ENCODE data around the gene OR8H1. TPM values are rescaled to one million over a fixed set of nuclear protein-coding genes. Genes with fewer than 3 reads are reported as not detected.

OR8H1 gene
- total RNA-seq, 6 donors from 2014 or later, result not detected

GRCh38 chr11:56251954-56252353, 40.1 kb downstream of the OR8H1 start, which contains the start of gene OR5T3:
Gene OR5T3 (plus strand): TSS chr11:56252254. CDS start chr11:56252254, 0 bp downstream.
- TF ChIP-seq POLR2AphosphoS5 (IDR thresholded peaks at IDR 0.05) (no peak), POLR2A (IDR thresholded peaks at IDR 0.05) (no peak), EP300 (IDR thresholded peaks at IDR 0.05) (no peak)
- TF ChIP-seq, protein P1, sequence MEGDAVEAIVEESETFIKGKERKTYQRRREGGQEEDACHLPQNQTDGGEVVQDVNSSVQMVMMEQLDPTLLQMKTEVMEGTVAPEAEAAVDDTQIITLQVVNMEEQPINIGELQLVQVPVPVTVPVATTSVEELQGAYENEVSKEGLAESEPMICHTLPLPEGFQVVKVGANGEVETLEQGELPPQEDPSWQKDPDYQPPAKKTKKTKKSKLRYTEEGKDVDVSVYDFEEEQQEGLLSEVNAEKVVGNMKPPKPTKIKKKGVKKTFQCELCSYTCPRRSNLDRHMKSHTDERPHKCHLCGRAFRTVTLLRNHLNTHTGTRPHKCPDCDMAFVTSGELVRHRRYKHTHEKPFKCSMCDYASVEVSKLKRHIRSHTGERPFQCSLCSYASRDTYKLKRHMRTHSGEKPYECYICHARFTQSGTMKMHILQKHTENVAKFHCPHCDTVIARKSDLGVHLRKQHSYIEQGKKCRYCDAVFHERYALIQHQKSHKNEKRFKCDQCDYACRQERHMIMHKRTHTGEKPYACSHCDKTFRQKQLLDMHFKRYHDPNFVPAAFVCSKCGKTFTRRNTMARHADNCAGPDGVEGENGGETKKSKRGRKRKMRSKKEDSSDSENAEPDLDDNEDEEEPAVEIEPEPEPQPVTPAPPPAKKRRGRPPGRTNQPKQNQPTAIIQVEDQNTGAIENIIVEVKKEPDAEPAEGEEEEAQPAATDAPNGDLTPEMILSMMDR (IDR thresholded peaks at IDR 0.05), result no peak

More at GRCh38 chr11:56251954-56252353, 40.1 kb downstream of the OR8H1 start, which contains the start of gene OR5T3:
- no peaks in the 10 kb centered on the region for H3K4me1 ChIP-seq
- H3K36me3 ChIP-seq, result no peaks in the 10 kb centered on the region
- ATAC-seq (ENCODE audit: low FRiP score in 2 of 2) (no peak), DNase-seq (no peak)
- no peak within 1 kb of the TSS for H3K27ac ChIP-seq
- no peak within 1 kb of the TSS for H3K4me3 ChIP-seq
- H3K27me3 ChIP-seq, result no peaks in the 10 kb centered on the region
- no peaks in the 10 kb centered on the region for H3K9me3 ChIP-seq

Other genes with a start within 250 kb of the OR8H1 start
- gene OR8I2, start 198.9 kb downstream of the OR8H1 start, total RNA-seq, result not detected
- not detected for gene OR8H2, start 188.6 kb downstream of the OR8H1 start, total RNA-seq
- gene OR8H3, start 169.9 kb downstream of the OR8H1 start, total RNA-seq, result not detected
- gene OR8J3, start 152.1 kb downstream of the OR8H1 start, total RNA-seq, result not detected
- not detected for gene OR8K5, start 131.9 kb downstream of the OR8H1 start, total RNA-seq
- gene OR5J2, start 115.6 kb downstream of the OR8H1 start, total RNA-seq, result not detected
- not detected for gene OR5T2, start 58.0 kb downstream of the OR8H1 start, total RNA-seq
- gene OR5T3, start 40.0 kb downstream of the OR8H1 start, total RNA-seq, result not detected
- gene OR5T1, start 18.1 kb downstream of the OR8H1 start, total RNA-seq, result not detected
- gene OR8K3, start 22.9 kb upstream of the OR8H1 start, total RNA-seq, result not detected
- not detected for gene OR8K1, start 53.8 kb upstream of the OR8H1 start, total RNA-seq
- gene OR8J1, start 62.0 kb upstream of the OR8H1 start, total RNA-seq, result not detected
- gene OR8U1, start 83.4 kb upstream of the OR8H1 start, total RNA-seq, result not detected
- not detected for gene OR5AL1, start 120.4 kb upstream of the OR8H1 start, total RNA-seq
- gene OR5M3, start 181.1 kb upstream of the OR8H1 start, total RNA-seq, result not detected
- not detected for gene OR5M8, start 199.1 kb upstream of the OR8H1 start, total RNA-seq

All from upper lobe of left lung (tissue), 6 donors.